Loucy (cell line): ENCODE data around the gene KRT74.

Experiments used
- CTCF ChIP-seq: fragments of 200-600 bp; sonication (generic); conservative IDR thresholded peaks from 2 replicates; pipeline ENCODE4 v1.5.1; 2014; ENCODE audit warnings: mild to moderate bottlenecking, antibody characterized with exemption, low read length
- EZH2phosphoT487 ChIP-seq: fragments of 200-600 bp; IDR thresholded peaks from 2 replicates; pipeline ENCODE4 v1.6.1; 2018; ENCODE audit warnings: antibody characterized with exemption, mild to moderate bottlenecking, moderate library complexity, borderline replicate concordance

GRCh38 chr12:52530905-52531304 lies 42.7 kb downstream of the KRT74 start:
- no peak for TF ChIP-seq CTCF
- no peak for TF ChIP-seq EZH2phosphoT487
